HPDE6-E6E7 (cell line): ENCODE results near the gene ATP2B2.

Experiments used
- DNase-seq: peaks from one replicate; pipeline ENCODE4 v3.0.0; 2011; ENCODE audit warnings: missing footprints; ENCODE audit errors: extremely low spot score

Gene ATP2B2

GRCh38 chr3:10469441-10470119, 35.8 kb downstream of the ATP2B2 start:
- no peak for DNase-seq

DNA sequence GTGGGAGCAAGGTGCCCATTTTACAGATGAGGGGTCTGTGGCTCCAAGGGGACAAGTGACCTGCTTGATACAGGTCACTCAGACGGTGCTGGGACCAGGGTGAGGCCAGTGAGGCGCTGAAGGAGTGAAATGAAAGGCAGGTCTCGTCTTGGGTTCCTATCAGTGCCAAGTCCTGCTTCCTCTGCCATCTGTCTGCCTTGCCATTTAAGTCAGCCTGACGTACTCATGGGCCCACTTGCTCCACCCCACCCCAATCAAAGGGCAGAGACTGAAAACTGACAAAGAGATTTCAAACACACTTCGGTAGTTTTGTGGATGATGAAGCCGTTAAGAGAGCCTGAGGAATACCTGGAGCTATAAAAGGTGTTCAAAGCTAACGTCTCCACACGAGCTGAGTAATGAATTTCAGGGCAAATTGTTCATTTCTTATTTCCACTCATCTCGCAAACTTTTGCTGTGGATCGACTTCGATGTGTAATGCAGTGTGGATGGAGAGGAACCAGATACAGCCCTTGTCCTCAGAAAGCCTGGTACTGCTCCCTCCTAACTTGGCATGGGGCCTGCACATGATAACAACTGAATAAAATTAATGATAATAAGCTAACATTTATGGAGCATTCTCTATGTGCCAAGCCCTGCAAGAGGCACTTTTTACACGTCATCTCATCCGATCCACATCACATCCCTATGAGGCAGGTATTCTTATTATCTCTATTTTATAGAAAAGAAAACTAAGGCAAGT, 36.6 kb downstream of the ATP2B2 start:
- no peak for DNase-seq

GRCh38 chr3:10467904-10468612, 37.3 kb downstream of the ATP2B2 start:
- DNase-seq: no peak

DNA sequence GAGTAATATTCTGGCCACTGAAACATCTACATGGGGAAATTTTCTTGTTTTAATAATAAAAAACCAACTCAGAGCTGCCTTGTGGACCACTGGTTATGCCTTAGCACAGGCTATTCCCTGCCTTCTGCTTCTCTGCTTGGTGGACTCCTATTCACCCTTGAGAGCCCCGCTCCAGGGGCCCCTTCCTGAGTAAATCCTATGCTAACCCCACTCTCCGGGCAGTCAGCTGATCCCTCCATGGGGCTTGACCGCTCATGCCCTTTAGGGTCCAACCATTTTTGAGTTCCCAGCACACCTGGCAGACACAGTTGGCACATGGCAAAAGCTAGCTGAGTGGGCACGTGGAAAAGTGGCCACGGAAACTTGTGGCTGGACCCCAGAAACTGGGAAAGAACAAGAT, 38.2 kb downstream of the ATP2B2 start:
- no peak for DNase-seq

DNA sequence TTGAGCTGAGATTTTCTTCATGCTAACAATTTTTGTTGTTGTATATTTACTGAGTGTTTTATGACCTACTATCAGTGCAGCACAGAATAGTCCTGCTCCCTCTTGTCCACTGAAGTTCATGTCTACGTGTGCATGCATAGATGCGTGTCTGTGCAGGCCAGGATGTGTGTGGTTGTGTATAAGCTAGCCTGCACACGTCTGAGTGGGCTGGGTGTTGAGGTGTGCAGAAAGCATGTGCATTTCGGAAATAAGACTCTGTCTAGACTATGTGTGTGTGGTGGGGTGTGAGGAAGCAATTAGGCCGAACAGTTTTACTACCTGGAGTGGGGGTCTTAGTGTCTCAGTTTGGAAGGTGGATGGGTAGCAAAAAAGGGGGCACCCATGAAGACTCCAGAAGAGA, 39.2 kb downstream of the ATP2B2 start:
- no peak for DNase-seq

- no peak for DNase-seq
Observed at GRCh38 chr3:10465161-10465560, 40.2 kb downstream of the ATP2B2 start.

- no peak for DNase-seq
Observed at GRCh38 chr3:10463533-10464434, 41.6 kb downstream of the ATP2B2 start.

DNA sequence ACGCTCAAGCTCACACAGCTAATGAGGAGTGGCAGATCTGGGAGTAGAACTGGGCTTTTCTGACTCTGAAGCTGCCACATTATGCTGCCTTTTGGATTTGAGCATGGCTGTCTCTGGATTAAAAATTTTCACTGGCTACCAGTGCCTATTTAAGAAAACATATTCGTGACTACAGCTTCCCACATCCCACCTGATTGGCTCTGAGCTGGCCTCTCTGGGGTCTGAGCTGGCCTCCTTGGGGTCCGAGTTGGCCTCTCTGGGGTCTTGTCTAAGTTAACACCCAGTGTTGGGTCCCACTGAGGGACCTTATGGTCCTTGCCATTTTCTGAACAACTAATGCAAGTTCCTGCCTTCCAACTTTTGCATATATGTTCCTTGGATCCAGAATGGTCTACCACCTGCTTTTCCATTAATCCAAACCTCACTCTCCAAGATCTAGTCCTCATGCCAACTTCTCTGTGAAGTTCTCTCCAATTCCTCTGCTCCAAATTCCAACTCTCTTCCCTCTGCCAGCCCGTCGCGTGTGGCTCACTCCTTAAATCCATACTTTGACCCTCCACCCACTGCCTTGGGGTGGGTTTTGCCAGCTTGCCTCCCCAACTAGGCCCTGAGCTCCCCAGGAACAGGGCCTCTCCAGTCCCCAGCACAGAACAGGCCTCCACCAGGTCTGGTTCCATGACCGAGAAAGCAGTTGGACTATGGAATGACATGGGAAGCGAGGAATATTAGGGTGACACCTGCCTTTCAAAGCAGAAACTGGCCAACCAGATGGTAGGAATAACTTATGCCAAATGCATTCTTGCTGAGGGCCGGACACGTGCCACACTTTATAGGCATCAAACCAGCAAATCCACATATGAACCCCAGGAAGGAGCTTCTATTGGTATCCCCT, 42.5 kb downstream of the ATP2B2 start:
- DNase-seq: no peak

DNA sequence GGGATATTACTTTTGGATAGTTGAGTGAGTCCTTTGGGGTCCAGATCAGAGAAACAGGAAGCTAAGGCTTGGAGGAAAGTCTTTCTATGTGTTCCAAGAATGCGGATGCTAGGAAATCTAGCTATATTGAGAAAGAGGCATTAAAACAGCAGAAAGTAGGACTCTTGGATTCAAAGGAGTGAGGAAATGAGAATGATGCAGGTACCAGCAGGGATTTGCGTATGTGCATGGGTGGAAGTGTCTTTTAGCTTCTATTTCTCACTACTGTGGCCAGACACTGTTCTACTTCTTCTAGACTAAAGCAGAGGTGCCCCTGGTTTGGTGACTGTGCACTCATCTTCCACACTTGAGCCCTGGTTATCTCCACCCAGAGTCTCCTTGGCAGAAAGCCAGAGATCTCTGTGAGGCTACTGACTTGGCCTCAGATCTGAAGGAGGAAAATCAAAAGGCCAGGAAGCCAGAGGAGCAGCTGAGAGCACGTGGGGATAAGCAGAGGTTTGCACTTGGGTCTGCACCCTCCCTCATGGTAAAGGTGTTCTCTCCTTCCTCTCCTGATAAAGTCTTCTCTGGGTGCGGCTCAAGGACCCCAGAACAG, 44.3 kb downstream of the ATP2B2 start:
- DNase-seq: no peak

DNA sequence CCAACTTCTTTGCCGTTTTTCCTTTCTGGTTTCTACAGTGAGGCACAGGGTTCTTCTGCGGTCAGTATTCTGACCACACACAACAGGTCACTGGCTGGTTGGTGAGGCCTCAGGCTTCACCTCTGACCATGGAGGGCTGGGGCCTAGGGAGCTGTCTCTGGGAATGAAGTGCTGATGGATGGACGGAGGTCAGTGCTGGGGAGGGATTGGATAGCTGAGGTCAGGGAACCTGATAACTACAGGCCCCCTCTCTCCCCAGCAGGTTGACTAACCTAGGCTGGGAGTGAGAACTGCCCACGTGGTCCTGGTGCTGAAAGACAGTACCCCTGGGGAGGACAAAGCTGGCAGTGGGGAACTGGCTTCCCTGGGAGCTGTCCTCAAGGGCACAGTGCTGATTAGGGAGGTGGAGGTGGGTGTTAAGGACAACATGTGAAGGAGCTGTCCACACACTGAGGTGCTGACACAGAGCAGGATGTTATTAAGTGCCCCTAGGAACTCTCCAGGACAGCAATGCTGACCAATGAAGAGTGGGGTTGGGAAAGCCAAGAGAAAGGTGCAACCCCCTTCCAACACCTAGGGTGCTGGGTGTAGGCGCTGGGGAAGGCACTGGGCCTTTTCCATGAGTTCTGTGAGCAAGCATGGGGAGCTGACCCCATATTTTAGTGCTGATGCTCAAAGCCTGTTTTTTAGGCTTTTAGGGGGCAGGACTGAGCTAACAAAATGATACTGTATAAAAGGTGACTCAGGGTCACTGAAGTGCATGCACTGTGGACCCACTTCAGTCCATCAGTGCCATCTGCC, 45.2 kb downstream of the ATP2B2 start:
- DNase-seq: peak; percentile 12

- DNase-seq: no peak
Observed at GRCh38 chr3:10457560-10457959, 47.8 kb downstream of the ATP2B2 start.

GRCh38 chr3:10456981-10457380, 48.4 kb downstream of the ATP2B2 start:
- DNase-seq: no peak

- DNase-seq: no peak
Observed at GRCh38 chr3:10455545-10455914, 49.9 kb downstream of the ATP2B2 start.

- DNase-seq: no peak
Observed at GRCh38 chr3:10454907-10455544, 50.4 kb downstream of the ATP2B2 start.

DNA sequence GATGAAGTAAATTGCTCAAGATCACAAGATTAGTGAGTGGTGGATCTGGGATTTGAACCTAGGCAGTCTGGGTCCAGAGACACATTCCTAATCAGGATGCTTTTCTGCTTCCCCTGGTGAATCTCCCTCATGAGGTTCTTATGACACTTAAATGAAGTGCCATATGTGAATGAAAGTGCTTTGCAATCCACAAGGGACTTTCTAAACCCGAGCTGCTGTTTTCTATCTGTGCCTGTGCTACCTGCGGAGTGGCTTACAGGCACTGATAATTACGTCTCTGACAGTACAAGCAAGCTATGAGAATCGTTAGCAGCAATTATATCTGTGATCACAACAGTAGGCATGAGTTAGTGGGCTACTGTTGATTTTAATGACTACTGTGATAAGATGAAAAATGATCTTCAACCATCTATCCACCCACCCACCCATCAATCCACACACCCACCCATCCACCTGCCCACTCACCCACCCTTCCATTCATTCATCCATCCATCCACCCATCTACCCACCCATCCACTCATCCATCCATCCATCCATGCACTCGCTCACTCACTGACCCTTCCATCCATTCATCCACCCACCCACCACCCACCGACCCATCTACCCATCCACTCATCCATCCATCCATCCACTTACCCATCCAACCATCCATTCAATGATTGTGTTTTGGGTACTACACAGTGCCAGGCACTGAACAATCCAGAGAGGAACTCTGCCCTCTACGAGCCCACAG, 51.8 kb downstream of the ATP2B2 start:
- no peak for DNase-seq

GRCh38 chr3:10450494-10451440, 54.6 kb downstream of the ATP2B2 start:
- DNase-seq: no peak

DNA sequence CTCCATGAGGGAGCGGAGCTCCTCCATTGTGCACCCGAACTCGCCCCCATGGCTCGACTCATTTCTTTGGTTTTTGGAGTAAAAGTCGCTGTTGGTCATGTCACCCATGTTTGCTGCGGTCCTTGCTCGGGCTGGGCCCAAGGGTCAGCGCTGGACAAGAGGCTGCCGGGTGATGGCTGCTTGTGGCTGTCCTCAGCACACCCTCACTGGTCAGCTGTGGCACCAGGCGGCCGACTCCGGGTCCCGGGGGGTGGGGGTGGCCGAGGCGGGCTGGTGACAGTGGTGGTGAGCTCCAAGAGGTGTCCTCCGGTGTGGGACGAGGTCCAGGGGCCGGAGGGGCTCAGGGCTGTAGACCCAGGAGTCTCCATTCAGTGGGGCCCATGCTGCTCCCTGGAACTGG, 56.0 kb downstream of the ATP2B2 start:
- no peak for DNase-seq
